ENCODE data around the gene SULF2.

The SULF2 gene

DNA sequence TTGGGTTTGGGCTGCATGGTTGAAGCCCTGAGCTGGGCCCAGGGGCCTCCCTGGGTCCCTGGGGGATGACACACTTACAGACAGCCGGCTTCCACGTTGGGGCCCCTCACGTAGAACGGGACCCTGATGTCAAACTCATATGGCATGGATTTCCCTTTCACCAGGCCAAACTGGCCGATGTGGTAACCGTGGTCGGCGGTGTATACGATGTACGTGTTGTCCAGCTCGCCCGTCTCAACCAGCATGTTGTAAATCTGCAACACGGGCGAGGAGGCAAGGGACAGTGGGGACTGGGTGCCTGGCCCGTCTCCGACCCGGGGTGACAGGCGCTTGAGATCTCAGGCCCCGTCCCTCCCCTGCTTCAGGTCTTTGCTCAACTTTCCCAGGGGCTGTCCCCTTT lies 102.4 kb downstream of the SULF2 start:
- TF ChIP-seq ZBTB7A (IDR thresholded peaks at IDR 0.05; ENCODE audit: low read depth) (no peak), RAD21 (IDR thresholded peaks at IDR 0.05; ENCODE audit: low read depth) (no peak), YY1 (IDR thresholded peaks at IDR 0.05; ENCODE audit: low read depth) (no peak), FOXM1 (IDR thresholded peaks at IDR 0.05; ENCODE audit: borderline replicate concordance, low read depth) (no peak), CREB1 (IDR thresholded peaks at IDR 0.05; ENCODE audit: low read depth) (no peak), EP300 (IDR thresholded peaks at IDR 0.05; ENCODE audit: borderline replicate concordance) (no peak), NFIC (IDR thresholded peaks at IDR 0.05) (no peak), TCF12 (IDR thresholded peaks at IDR 0.05; ENCODE audit: low read depth) (no peak), TAF1 (IDR thresholded peaks at IDR 0.05; ENCODE audit: low read depth) (no peak), EGR1 (IDR thresholded peaks at IDR 0.05) (no peak), CEBPB (IDR thresholded peaks at IDR 0.05) (no peak), TEAD4 (IDR thresholded peaks at IDR 0.05) (no peak)
- TF ChIP-seq, protein P1, sequence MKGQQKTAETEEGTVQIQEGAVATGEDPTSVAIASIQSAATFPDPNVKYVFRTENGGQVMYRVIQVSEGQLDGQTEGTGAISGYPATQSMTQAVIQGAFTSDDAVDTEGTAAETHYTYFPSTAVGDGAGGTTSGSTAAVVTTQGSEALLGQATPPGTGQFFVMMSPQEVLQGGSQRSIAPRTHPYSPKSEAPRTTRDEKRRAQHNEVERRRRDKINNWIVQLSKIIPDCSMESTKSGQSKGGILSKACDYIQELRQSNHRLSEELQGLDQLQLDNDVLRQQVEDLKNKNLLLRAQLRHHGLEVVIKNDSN (IDR thresholded peaks at IDR 0.05) = no peak
- TF ChIP-seq, protein P2, sequence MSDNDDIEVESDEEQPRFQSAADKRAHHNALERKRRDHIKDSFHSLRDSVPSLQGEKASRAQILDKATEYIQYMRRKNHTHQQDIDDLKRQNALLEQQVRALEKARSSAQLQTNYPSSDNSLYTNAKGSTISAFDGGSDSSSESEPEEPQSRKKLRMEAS (IDR thresholded peaks at IDR 0.05) = no peak
- TF ChIP-seq, protein P3, sequence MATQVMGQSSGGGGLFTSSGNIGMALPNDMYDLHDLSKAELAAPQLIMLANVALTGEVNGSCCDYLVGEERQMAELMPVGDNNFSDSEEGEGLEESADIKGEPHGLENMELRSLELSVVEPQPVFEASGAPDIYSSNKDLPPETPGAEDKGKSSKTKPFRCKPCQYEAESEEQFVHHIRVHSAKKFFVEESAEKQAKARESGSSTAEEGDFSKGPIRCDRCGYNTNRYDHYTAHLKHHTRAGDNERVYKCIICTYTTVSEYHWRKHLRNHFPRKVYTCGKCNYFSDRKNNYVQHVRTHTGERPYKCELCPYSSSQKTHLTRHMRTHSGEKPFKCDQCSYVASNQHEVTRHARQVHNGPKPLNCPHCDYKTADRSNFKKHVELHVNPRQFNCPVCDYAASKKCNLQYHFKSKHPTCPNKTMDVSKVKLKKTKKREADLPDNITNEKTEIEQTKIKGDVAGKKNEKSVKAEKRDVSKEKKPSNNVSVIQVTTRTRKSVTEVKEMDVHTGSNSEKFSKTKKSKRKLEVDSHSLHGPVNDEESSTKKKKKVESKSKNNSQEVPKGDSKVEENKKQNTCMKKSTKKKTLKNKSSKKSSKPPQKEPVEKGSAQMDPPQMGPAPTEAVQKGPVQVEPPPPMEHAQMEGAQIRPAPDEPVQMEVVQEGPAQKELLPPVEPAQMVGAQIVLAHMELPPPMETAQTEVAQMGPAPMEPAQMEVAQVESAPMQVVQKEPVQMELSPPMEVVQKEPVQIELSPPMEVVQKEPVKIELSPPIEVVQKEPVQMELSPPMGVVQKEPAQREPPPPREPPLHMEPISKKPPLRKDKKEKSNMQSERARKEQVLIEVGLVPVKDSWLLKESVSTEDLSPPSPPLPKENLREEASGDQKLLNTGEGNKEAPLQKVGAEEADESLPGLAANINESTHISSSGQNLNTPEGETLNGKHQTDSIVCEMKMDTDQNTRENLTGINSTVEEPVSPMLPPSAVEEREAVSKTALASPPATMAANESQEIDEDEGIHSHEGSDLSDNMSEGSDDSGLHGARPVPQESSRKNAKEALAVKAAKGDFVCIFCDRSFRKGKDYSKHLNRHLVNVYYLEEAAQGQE (IDR thresholded peaks at IDR 0.05; ENCODE audit: low read depth) = no peak

DNA sequence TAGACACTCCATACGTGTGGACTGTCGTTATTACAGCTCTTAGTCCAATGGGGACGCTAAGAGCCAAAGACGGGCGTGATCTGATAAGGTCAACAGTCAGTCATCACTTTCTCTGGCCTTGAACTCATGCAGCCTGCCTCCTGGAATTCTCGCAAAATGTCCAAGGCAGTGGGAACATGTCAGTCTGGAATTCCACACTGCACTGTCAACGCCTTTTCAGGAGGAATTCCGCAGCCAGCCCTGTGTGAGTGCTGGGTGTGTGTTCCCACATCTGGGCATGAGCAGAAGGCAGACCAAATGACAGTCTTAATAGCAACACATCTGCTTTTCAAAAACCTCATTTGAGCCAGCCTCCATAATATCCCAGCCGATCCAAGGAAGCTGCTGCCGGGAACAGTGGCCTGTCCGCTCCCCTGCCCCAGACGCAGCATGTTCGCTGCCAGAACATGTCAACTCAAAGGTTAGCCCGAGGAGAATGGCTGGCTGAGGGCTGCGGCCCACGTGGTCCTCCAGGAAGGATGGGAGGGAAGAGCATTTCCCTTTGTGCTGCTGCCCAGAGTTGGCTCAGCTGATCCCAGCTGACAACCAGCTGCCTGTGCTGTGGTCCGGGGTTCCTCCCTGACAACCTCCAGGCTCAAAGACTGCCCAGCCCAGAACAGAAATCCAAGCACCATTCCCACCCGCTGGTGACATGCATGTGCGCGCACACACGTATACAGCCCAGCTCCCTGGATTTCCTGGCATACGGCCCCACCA lies 103.1 kb downstream of the SULF2 start:
- no peak for TF ChIP-seq EGR1 (IDR thresholded peaks at IDR 0.05)
- TF ChIP-seq ZBTB7A (IDR thresholded peaks at IDR 0.05; ENCODE audit: low read depth) = no peak
- TF ChIP-seq YY1 (IDR thresholded peaks at IDR 0.05; ENCODE audit: low read depth) = no peak
- no peak for TF ChIP-seq RAD21 (IDR thresholded peaks at IDR 0.05; ENCODE audit: low read depth)
- no peak for TF ChIP-seq TAF1 (IDR thresholded peaks at IDR 0.05; ENCODE audit: low read depth)
- TF ChIP-seq, protein P3 (IDR thresholded peaks at IDR 0.05; ENCODE audit: low read depth) = no peak
- TF ChIP-seq CREB1 (IDR thresholded peaks at IDR 0.05; ENCODE audit: low read depth) = no peak
- TF ChIP-seq EP300 (IDR thresholded peaks at IDR 0.05; ENCODE audit: borderline replicate concordance) = no peak

DNA sequence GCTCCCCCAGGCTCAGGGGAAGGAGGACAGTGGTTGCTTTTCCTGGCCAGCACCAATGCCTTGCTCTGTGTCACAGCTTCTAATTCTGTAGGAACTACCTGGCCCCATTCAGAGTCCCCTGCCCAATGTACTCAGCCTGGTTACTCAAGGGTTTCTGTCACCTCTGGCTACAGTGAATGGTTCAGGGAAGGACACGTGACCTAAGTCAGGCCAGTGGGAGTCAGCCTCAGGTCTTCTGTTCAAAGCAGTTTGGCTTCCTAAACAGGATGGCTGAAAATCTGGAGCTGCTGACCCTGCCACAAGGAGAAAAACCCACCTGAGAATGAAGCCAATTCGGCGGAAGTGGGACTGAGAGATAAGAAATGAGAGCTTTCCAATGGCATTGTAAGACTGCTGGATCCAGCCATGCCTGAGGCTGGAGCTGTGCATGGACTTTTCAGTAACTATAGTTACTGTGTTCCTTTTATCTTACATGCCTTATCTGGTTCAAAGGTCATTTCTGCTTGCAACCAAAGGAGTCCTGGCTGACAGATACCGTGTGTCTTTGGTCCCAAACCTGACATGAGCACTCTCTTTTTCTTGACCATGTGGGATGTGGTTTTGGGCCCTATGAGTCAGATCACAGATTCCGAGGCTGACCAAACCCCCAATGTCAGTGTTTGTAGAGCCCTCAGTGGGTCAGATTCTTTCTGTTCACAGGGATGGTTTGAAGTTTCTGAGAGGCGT lies 104.3 kb downstream of the SULF2 start:
- no peak for TF ChIP-seq YY1 (IDR thresholded peaks at IDR 0.05; ENCODE audit: low read depth)
- TF ChIP-seq EGR1 (IDR thresholded peaks at IDR 0.05) = no peak
- no peak for TF ChIP-seq TEAD4 (IDR thresholded peaks at IDR 0.05)
- TF ChIP-seq, protein P2 (IDR thresholded peaks at IDR 0.05) = no peak
- TF ChIP-seq, protein P3 (IDR thresholded peaks at IDR 0.05; ENCODE audit: low read depth) = no peak
- TF ChIP-seq TCF12 (IDR thresholded peaks at IDR 0.05; ENCODE audit: low read depth) = no peak
- no peak for TF ChIP-seq CEBPB (IDR thresholded peaks at IDR 0.05)
- no peak for TF ChIP-seq EP300 (IDR thresholded peaks at IDR 0.05; ENCODE audit: borderline replicate concordance)

DNA sequence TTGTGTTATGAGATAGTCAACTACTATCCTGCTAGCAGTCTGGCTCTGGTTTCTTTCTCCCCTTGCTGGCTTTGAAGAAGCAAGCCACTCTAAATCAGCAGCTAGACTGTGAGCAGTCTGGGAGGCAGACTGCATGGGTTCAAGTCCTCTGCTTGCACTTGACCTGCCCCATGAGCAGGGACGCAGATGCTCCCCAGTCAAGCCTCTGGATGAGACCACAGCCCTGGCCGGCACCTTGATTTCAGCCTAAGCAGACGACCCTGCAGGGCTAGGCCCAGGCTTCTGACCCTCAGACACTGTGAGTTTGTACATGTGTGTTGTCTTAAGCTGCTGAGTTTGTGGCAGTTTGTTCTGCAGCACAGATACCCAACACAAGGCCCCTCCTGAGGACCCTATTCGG lies 105.8 kb downstream of the SULF2 start:
- TF ChIP-seq TAF1 (IDR thresholded peaks at IDR 0.05; ENCODE audit: low read depth) = no peak
- no peak for TF ChIP-seq TCF12 (IDR thresholded peaks at IDR 0.05; ENCODE audit: low read depth)
- TF ChIP-seq CREB1 (IDR thresholded peaks at IDR 0.05; ENCODE audit: low read depth) = no peak
- TF ChIP-seq, protein P2 (IDR thresholded peaks at IDR 0.05) = no peak
- TF ChIP-seq EGR1 (IDR thresholded peaks at IDR 0.05) = no peak
- TF ChIP-seq, protein P1 (IDR thresholded peaks at IDR 0.05) = no peak
- no peak for TF ChIP-seq ZBTB7A (IDR thresholded peaks at IDR 0.05; ENCODE audit: low read depth)
- no peak for TF ChIP-seq EP300 (IDR thresholded peaks at IDR 0.05; ENCODE audit: borderline replicate concordance)
- no peak for TF ChIP-seq NFIC (IDR thresholded peaks at IDR 0.05)
- no peak for TF ChIP-seq TEAD4 (IDR thresholded peaks at IDR 0.05)
- TF ChIP-seq CEBPB (IDR thresholded peaks at IDR 0.05) = no peak
- TF ChIP-seq YY1 (IDR thresholded peaks at IDR 0.05; ENCODE audit: low read depth) = no peak
- TF ChIP-seq, protein P3 (IDR thresholded peaks at IDR 0.05; ENCODE audit: low read depth) = no peak
- TF ChIP-seq RAD21 (IDR thresholded peaks at IDR 0.05; ENCODE audit: low read depth) = no peak
- no peak for TF ChIP-seq FOXM1 (IDR thresholded peaks at IDR 0.05; ENCODE audit: borderline replicate concordance, low read depth)
